Esophagus (tissue), 2 donors: ENCODE measurements around the gene KLHL14. TPM values are rescaled to one million over a fixed set of nuclear protein-coding genes. Genes with fewer than 3 reads are reported as not detected.

Experiments used
- H3K27ac ChIP-seq, 2 donors: one replicate each; pipeline ENCODE4 v1.5.1; 2013; ENCODE audit warnings: low read depth in 2 of 2, mild to moderate bottlenecking in 2 of 2, inconsistent platforms in 1 of 2, low read length in 1 of 2, moderate library complexity in 1 of 2
- H3K27me3 ChIP-seq, 2 donors: one replicate each; pipeline ENCODE4 v1.6.1; 2013; ENCODE audit warnings: low read length in 2 of 2, control low read depth in 1 of 2, mild to moderate bottlenecking in 1 of 2; ENCODE audit not compliant: insufficient read depth in 2 of 2, control insufficient read depth in 1 of 2
- H3K36me3 ChIP-seq, 2 donors: one replicate each; pipeline ENCODE4 v1.6.1; 2013; ENCODE audit warnings: low read length in 1 of 2; ENCODE audit not compliant: control insufficient read depth in 2 of 2, insufficient read depth in 2 of 2
- H3K4me1 ChIP-seq, 2 donors: one replicate each; pipeline ENCODE4 v1.6.1; 2013; ENCODE audit warnings: low read length in 1 of 2; ENCODE audit not compliant: control insufficient read depth in 2 of 2, insufficient read depth in 2 of 2
- H3K4me3 ChIP-seq, 2 donors: one replicate each; pipeline ENCODE4 v1.5.1; 2013; ENCODE audit warnings: low read length in 2 of 2, mild to moderate bottlenecking in 2 of 2, low read depth in 1 of 2, moderate library complexity in 1 of 2
- H3K9me3 ChIP-seq, 2 donors: one replicate each; pipeline ENCODE4 v1.6.1; 2013; ENCODE audit warnings: mild to moderate bottlenecking in 2 of 2, low read depth in 1 of 2, low read length in 1 of 2, moderate library complexity in 1 of 2; ENCODE audit not compliant: control insufficient read depth in 2 of 2, insufficient read depth in 1 of 2
- WGBS, 2 donors: extraction: QIAGEN DNeasy Blood & Tissue Kit; methylation state at CpG; one replicate each; pipeline ENCODE4 v1.1.7; 2013; 5-methylcytosine and 5-hydroxymethylcytosine counted together
- polyA plus RNA-seq, 2 donors: library from polyadenylated mRNA; stranded (reverse); fragments of 200-250 nt; gene quantifications; one replicate each; pipeline ENCODE4 v1.2.3, GENCODE V29; 2013
- donor health status: healthy with polysubstance abuse.
- donor health status: Bipolar disorder and iron deficiency.

KLHL14 gene
- polyA plus RNA-seq, 2 donors, result 0.09 to 0.16 TPM

DNA sequence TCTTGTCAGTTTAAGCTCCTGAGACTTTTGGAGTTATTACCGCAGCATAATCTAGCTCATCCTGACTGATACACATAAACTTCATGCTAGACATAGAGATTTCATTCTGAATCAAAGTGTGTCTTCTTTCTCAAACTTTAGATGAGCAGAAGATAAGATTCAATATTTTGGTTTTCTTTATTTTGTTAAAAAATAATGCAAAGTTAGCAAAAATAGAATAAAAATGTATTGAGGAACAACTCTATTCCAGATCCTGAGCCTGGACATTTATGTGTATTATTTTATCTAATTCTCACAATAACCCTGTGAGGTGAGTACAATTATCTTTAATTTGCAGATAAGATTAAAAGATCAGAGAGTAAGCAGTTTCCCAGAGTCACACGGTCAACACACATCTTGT lies 38.4 kb downstream of the KLHL14 start:
- WGBS, 2 donors, result 88 to 93% methylated on average over 2 of the region's 2 CpGs
- no peaks in the 10 kb centered on the region for H3K36me3 ChIP-seq
- H3K27me3 ChIP-seq, result no peaks in the 10 kb centered on the region
- H3K27ac ChIP-seq, result no peak overlapping the region
- H3K4me1 ChIP-seq, result no peaks in the 10 kb centered on the region
- H3K4me3 ChIP-seq, result no peak overlapping the region
- no peaks in the 10 kb centered on the region for H3K9me3 ChIP-seq

DNA sequence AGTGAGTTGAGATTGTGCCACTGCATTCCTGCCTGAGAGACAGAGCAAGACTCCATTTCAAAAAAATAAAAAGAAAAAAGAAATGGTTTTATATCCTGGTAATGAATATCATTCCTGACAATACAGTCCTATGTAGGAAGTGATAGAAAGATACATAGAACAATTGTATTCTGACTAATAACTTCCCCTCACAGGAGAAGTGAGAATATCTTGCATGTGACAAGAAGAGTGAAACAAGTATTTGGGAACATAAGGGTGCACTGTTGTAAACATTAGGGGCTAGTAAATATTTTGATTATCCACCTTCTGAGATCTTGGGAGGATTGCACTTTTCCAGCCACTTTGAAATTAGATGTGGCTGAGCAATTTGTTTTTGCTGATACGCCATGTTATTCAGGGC lies 40.7 kb downstream of the KLHL14 start:
- no peak overlapping the region for H3K27ac ChIP-seq
- no peaks in the 10 kb centered on the region for H3K4me1 ChIP-seq
- no peak overlapping the region for H3K4me3 ChIP-seq
- WGBS, 2 donors, result 93 to 98% methylated on average over 1 of the region's 1 CpG
- no peaks in the 10 kb centered on the region for H3K9me3 ChIP-seq
- H3K36me3 ChIP-seq, result no peaks in the 10 kb centered on the region
- H3K27me3 ChIP-seq, result no peaks in the 10 kb centered on the region

DNA sequence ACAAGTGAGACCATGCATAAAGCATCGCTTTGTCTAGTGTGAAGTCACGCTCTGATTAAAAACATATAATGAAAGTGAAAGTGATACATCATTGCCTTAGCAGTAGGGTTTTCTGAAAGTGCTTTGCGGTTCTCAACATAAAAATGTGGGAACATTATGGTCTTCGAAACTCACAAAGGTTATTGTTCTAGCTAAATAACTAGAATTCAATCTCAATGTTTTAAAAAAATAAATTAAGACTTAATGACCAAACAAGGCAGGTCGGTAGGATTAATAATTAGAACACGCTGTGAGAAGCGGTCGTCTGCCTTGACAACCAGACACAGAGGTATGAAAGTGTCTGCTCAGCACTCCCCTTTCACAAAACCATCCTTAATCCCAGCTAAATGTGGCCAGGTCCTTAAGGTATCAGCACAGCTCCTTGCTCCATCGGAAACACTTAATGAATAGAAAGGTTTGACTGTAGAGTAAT lies 42.2 kb downstream of the KLHL14 start:
- H3K27ac ChIP-seq, result peak overlapping the region in 1 of 2 donors; percentile 4
- H3K36me3 ChIP-seq, result no peaks in the 10 kb centered on the region
- no peaks in the 10 kb centered on the region for H3K4me1 ChIP-seq
- peak overlapping the region; percentile 9 to 51 for H3K4me3 ChIP-seq
- H3K27me3 ChIP-seq, result no peaks in the 10 kb centered on the region
- no peaks in the 10 kb centered on the region for H3K9me3 ChIP-seq
- WGBS, 2 donors, result 37 to 41% methylated on average over 9 of the region's 9 CpGs

GRCh38 chr18:32730068-32730467 lies 42.8 kb downstream of the KLHL14 start:
- WGBS, 2 donors, result 36 to 37% methylated on average over 2 of the region's 2 CpGs
- Histone ChIP-seq H3K36me3 (no peaks in the 10 kb centered on the region), H3K4me1 (no peaks in the 10 kb centered on the region), H3K27me3 (no peaks in the 10 kb centered on the region), H3K4me3 (peak overlapping the region in 1 of 2 donors; percentile 51), H3K27ac (no peak overlapping the region), H3K9me3 (no peaks in the 10 kb centered on the region)

GRCh38 chr18:32724071-32724749 lies 48.6 kb downstream of the KLHL14 start:
- no peaks in the 10 kb centered on the region for H3K27me3 ChIP-seq
- WGBS, 2 donors, result 55 to 56% methylated on average over 3 of the region's 3 CpGs

DNA sequence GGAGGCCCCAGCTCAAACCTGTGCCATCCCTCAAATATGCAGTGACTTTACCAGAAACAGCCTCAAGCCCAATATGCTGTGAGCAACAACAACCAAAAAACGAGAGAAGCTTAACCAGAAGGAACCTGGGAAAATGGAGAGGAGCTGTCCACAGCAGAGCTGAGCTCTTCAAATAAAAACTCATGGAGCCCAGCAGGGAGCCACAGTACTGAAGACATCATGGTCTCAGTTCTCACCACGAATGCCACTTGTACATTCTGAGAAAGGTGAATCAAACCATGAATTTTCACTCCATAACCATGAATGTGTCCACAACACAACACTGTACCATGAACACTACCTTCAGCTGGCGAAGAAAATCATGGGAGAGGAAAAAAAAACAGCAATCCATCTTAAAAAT lies 50.5 kb downstream of the KLHL14 start:
- H3K4me1 ChIP-seq, result no peaks in the 10 kb centered on the region
- no peak overlapping the region for H3K27ac ChIP-seq
- H3K27me3 ChIP-seq, result no peaks in the 10 kb centered on the region
- H3K9me3 ChIP-seq, result no peaks in the 10 kb centered on the region
- H3K36me3 ChIP-seq, result no peaks in the 10 kb centered on the region
- WGBS, 2 donors, result 73 to 75% methylated on average over 3 of the region's 3 CpGs
- H3K4me3 ChIP-seq, result no peak overlapping the region

More at GRCh38 chr18:32724071-32724749, 48.6 kb downstream of the KLHL14 start:
- Histone ChIP-seq H3K9me3 (no peaks in the 10 kb centered on the region), H3K4me3 (no peak overlapping the region), H3K4me1 (no peaks in the 10 kb centered on the region), H3K27ac (no peak overlapping the region), H3K36me3 (no peaks in the 10 kb centered on the region)

- Histone ChIP-seq H3K4me3 (no peak overlapping the region), H3K27me3 (no peaks in the 10 kb centered on the region), H3K36me3 (no peaks in the 10 kb centered on the region), H3K27ac (no peak overlapping the region), H3K9me3 (no peaks in the 10 kb centered on the region), H3K4me1 (no peaks in the 10 kb centered on the region)
- WGBS, 2 donors, result 86 to 95% methylated on average over 4 of the region's 4 CpGs
Measured at GRCh38 chr18:32717126-32717525, 55.7 kb downstream of the KLHL14 start.

DNA sequence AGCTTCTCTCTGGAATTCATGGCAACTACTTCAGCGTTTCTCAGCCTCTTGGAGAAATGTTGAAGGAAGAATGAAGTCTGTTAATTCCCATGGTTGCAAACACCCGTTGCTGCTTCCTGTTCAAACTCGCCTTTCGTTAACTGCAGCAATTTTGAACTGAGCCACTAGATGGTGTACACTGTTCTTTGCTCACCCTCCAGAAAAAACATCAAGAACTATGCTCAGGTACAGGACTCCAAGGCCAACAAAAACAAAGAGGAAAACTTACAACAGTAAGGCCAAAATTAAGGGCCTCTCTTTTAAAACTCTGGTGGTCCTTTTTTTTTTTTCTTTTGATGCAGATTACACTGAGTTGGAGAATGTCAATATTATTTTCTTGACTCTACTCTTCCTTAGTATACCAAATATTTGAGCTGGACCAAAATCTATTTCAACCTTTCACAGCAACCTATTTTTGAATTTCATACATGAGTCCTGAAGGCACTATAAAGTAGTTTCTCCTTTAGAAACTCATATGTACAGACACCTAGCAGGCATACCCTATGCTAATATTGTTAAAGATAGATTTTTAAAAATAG lies 58.2 kb downstream of the KLHL14 start:
- Histone ChIP-seq H3K27me3 (no peaks in the 10 kb centered on the region), H3K36me3 (no peaks in the 10 kb centered on the region), H3K4me1 (no peaks in the 10 kb centered on the region), H3K27ac (no peak overlapping the region), H3K4me3 (no peak overlapping the region), H3K9me3 (no peaks in the 10 kb centered on the region)
- 0 to 1% methylated on average over 4 of the region's 4 CpGs for WGBS, 2 donors

DNA sequence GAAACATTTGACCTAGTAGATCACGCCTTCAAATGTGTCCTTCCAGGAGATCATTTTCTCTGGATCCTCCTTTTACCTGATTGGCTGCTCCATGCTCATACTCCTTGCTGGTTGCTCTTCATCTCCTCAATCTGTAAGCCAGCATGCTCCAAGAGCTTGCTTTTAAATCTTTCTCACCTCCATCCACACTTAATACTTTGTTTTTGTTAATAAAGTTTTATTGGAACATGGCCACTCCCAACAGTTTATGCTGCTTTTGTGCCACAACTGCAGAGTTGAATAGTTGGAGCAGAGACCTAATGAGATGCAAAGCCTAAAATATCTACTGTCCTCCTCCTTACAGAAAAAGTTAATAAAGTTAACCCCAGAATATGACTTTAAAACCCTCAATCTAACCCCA lies 60.0 kb downstream of the KLHL14 start:
- 93 to 94% methylated on average over 1 of the region's 1 CpG for WGBS, 2 donors

GRCh38 chr18:32711862-32712261 lies 61.0 kb downstream of the KLHL14 start:
- Histone ChIP-seq H3K27me3 (no peaks in the 10 kb centered on the region), H3K4me1 (no peaks in the 10 kb centered on the region), H3K9me3 (no peaks in the 10 kb centered on the region), H3K36me3 (no peaks in the 10 kb centered on the region), H3K27ac (no peak overlapping the region), H3K4me3 (no peak overlapping the region)
- WGBS, 2 donors, result 86 to 93% methylated on average over 2 of the region's 2 CpGs

More for the DNA sequence above, 60.0 kb downstream of the KLHL14 start:
- no peak overlapping the region for H3K4me3 ChIP-seq
- no peaks in the 10 kb centered on the region for H3K27me3 ChIP-seq
- no peak overlapping the region for H3K27ac ChIP-seq
- no peaks in the 10 kb centered on the region for H3K36me3 ChIP-seq
- no peaks in the 10 kb centered on the region for H3K9me3 ChIP-seq
- no peaks in the 10 kb centered on the region for H3K4me1 ChIP-seq
